Measurements from ENCODE around the gene C2CD2. TPM values are rescaled to one million over a fixed set of nuclear protein-coding genes. Genes with fewer than 3 reads are reported as not detected.

Gene C2CD2
- total and polyA plus RNA-seq, 2 experiments from 2014 or later: 6.4 to 13.9 TPM

GRCh38 chr21:41894511-41894910, 59.3 kb downstream of the C2CD2 start:
- no peaks in the 10 kb centered on the region for H3K36me3 ChIP-seq (replicated peaks; ENCODE audit: insufficient read depth, low read depth)
- H4K20me1 ChIP-seq (ENCODE audit: insufficient read depth, poor library complexity, severe bottlenecking): no peaks in the 10 kb centered on the region
- WGBS (ENCODE audit: low lambda C conversion rate, missing lambda C conversion rate): 85% methylated on average over 9 of the region's 9 CpGs
- H3K9me2 ChIP-seq (replicated peaks; ENCODE audit: insufficient read depth): no peaks in the 10 kb centered on the region
- H2AFZ ChIP-seq: no peak overlapping the region
- H3K27me3 ChIP-seq: no peaks in the 10 kb centered on the region
- H3K4me1 ChIP-seq (ENCODE audit: insufficient read depth): peaks cover 12% of the 10 kb centered on the region
- H3K4me3 ChIP-seq: no peak overlapping the region
- H3K79me2 ChIP-seq: no peaks in the 10 kb centered on the region
- DNase-seq (ENCODE audit: low spot score): no peak
- no peaks in the 10 kb centered on the region for H3K9me3 ChIP-seq (ENCODE audit: low read depth)
- TF ChIP-seq CTCF (IDR thresholded peaks at IDR 0.05; ENCODE audit: poor library complexity) (no peak), EZH2phosphoT487 (IDR thresholded peaks at IDR 0.05; ENCODE audit: low read depth, severe bottlenecking, unreplicated experiment) (no peak), EZH2 (IDR thresholded peaks at IDR 0.05; ENCODE audit: borderline replicate concordance) (no peak)
- no peak overlapping the region for H3K27ac ChIP-seq
- no peak overlapping the region for H3K4me2 ChIP-seq

GRCh38 chr21:41892726-41893125, 61.1 kb downstream of the C2CD2 start:
- H3K9me2 ChIP-seq (replicated peaks; ENCODE audit: insufficient read depth): no peaks in the 10 kb centered on the region
- H3K4me3 ChIP-seq: no peak overlapping the region
- H3K79me2 ChIP-seq: no peaks in the 10 kb centered on the region
- WGBS (ENCODE audit: low lambda C conversion rate, missing lambda C conversion rate): 91% methylated on average over 16 of the region's 16 CpGs
- no peak overlapping the region for H3K27ac ChIP-seq
- H3K36me3 ChIP-seq (replicated peaks; ENCODE audit: insufficient read depth, low read depth): no peaks in the 10 kb centered on the region
- H2AFZ ChIP-seq: no peak overlapping the region
- peaks cover 12% of the 10 kb centered on the region for H3K4me1 ChIP-seq (ENCODE audit: insufficient read depth)
- no peak for TF ChIP-seq EZH2 (IDR thresholded peaks at IDR 0.05; ENCODE audit: borderline replicate concordance)
- TF ChIP-seq CTCF (IDR thresholded peaks at IDR 0.05; ENCODE audit: poor library complexity): no peak
- no peak for TF ChIP-seq EZH2phosphoT487 (IDR thresholded peaks at IDR 0.05; ENCODE audit: low read depth, severe bottlenecking, unreplicated experiment)
- no peaks in the 10 kb centered on the region for H3K27me3 ChIP-seq
- DNase-seq (ENCODE audit: low spot score): no peak
- no peaks in the 10 kb centered on the region for H3K9me3 ChIP-seq (ENCODE audit: low read depth)
- no peak overlapping the region for H3K4me2 ChIP-seq
- H4K20me1 ChIP-seq (ENCODE audit: insufficient read depth, poor library complexity, severe bottlenecking): no peaks in the 10 kb centered on the region

GRCh38 chr21:41891132-41891531, 62.7 kb downstream of the C2CD2 start:
- H3K4me2 ChIP-seq: no peak overlapping the region
- H3K79me2 ChIP-seq: no peaks in the 10 kb centered on the region
- TF ChIP-seq EZH2phosphoT487 (IDR thresholded peaks at IDR 0.05; ENCODE audit: low read depth, severe bottlenecking, unreplicated experiment) (no peak), EZH2 (IDR thresholded peaks at IDR 0.05; ENCODE audit: borderline replicate concordance) (no peak), CTCF (IDR thresholded peaks at IDR 0.05; ENCODE audit: poor library complexity) (no peak)
- no peaks in the 10 kb centered on the region for H3K27me3 ChIP-seq
- H3K27ac ChIP-seq: no peak overlapping the region
- no peaks in the 10 kb centered on the region for H3K36me3 ChIP-seq (replicated peaks; ENCODE audit: insufficient read depth, low read depth)
- H3K4me1 ChIP-seq (ENCODE audit: insufficient read depth): peaks cover 10% of the 10 kb centered on the region
- no peak overlapping the region for H2AFZ ChIP-seq
- H3K9me3 ChIP-seq (ENCODE audit: low read depth): no peaks in the 10 kb centered on the region
- H4K20me1 ChIP-seq (ENCODE audit: insufficient read depth, poor library complexity, severe bottlenecking): no peaks in the 10 kb centered on the region
- H3K9me2 ChIP-seq (replicated peaks; ENCODE audit: insufficient read depth): no peaks in the 10 kb centered on the region
- H3K4me3 ChIP-seq: no peak overlapping the region
- no peak for DNase-seq (ENCODE audit: low spot score)
- WGBS (ENCODE audit: low lambda C conversion rate, missing lambda C conversion rate): 79% methylated on average over 5 of the region's 5 CpGs

- no peak overlapping the region for H2AFZ ChIP-seq
- 64% methylated on average over 6 of the region's 6 CpGs for WGBS (ENCODE audit: low lambda C conversion rate, missing lambda C conversion rate)
These were observed 63.5 kb downstream of the C2CD2 start for GRCh38 chr21:41890355-41890754.

More at GRCh38 chr21:41890355-41890754, 63.5 kb downstream of the C2CD2 start:
- no peaks in the 10 kb centered on the region for H3K79me2 ChIP-seq
- no peaks in the 10 kb centered on the region for H3K36me3 ChIP-seq (replicated peaks; ENCODE audit: insufficient read depth, low read depth)
- H3K27me3 ChIP-seq: no peaks in the 10 kb centered on the region
- no peaks in the 10 kb centered on the region for H4K20me1 ChIP-seq (ENCODE audit: insufficient read depth, poor library complexity, severe bottlenecking)
- no peaks in the 10 kb centered on the region for H3K9me3 ChIP-seq (ENCODE audit: low read depth)
- H3K4me1 ChIP-seq (ENCODE audit: insufficient read depth): peaks cover 2% of the 10 kb centered on the region
- no peak overlapping the region for H3K4me3 ChIP-seq
- no peak overlapping the region for H3K4me2 ChIP-seq
- H3K9me2 ChIP-seq (replicated peaks; ENCODE audit: insufficient read depth): no peaks in the 10 kb centered on the region
- DNase-seq (ENCODE audit: low spot score): no peak
- H3K27ac ChIP-seq: no peak overlapping the region
- TF ChIP-seq EZH2phosphoT487 (IDR thresholded peaks at IDR 0.05; ENCODE audit: low read depth, severe bottlenecking, unreplicated experiment) (no peak), CTCF (IDR thresholded peaks at IDR 0.05; ENCODE audit: poor library complexity) (no peak), EZH2 (IDR thresholded peaks at IDR 0.05; ENCODE audit: borderline replicate concordance) (no peak)
